ENCODE data around the gene COL4A1. TPM values are rescaled to one million over a fixed set of nuclear protein-coding genes. Genes with fewer than 3 reads are reported as not detected.

COL4A1 gene
- polyA plus RNA-seq, 1 of the 3 experiments (the other 2 are of a cell fraction) = 30.3 TPM

DNA sequence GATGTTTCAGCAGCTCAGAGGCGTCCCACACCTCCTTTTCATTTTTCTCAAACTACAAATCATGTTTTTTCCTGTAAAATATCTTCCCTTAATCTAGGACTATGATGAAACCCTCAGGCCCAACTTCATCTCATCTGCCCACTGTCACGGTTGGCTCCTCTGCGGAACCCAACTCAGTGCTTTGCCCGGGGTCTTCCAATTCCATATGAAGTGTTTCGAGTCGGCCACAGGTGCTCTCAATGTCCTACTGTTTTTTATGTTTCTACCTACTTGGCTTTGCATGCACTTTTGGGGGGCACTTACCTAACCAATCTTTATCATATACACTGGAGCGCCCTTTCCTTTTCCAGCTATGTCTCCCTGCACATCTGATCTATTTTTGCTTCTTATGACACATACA is 28.1 kb downstream of the COL4A1 start:
- no peak overlapping the region for H3K4me3 ChIP-seq (ENCODE audit: low read depth in 2 of 2, low read length in 1 of 2)
- no peak overlapping the region for H3K4me2 ChIP-seq
- no peaks in the 10 kb centered on the region for H3K36me3 ChIP-seq (replicated peaks in 1 of 2; ENCODE audit: control insufficient read depth in 1 of 2, insufficient read depth in 2 of 2, low read length in 1 of 2)
- peaks cover 6% of the 10 kb centered on the region for H3F3A ChIP-seq (replicated peaks; ENCODE audit: insufficient read depth)
- H3K27ac ChIP-seq (ENCODE audit: low read depth in 2 of 2, low read length in 1 of 2) = no peak overlapping the region
- POLR2A ChIA-PET = no interaction called here
- TF ChIP-seq EZH2phosphoT487 (IDR thresholded peaks at IDR 0.05; ENCODE audit: borderline replicate concordance, low read depth) (no peak), SIN3A (IDR thresholded peaks at IDR 0.05; ENCODE audit: borderline replicate concordance, low read depth, low read length) (no peak), MEF2A (IDR thresholded peaks at IDR 0.05; ENCODE audit: borderline replicate concordance, low read depth) (no peak), POLR2AphosphoS5 (IDR thresholded peaks at IDR 0.05; ENCODE audit: low read depth, low read length) (no peak), RCOR1 (IDR thresholded peaks at IDR 0.05; ENCODE audit: low read length) (no peak), NFIC (IDR thresholded peaks at IDR 0.05; ENCODE audit: borderline replicate concordance) (no peak), EP300 (IDR thresholded peaks at IDR 0.05; ENCODE audit: borderline replicate concordance in 1 of 2, low read depth in 1 of 2, low read length in 1 of 2) (no peak), ELF1 (IDR thresholded peaks at IDR 0.05) (no peak), FOSL2 (IDR thresholded peaks at IDR 0.05; ENCODE audit: borderline replicate concordance, low read depth) (no peak), CHD2 (IDR thresholded peaks at IDR 0.05; ENCODE audit: low read length, partially characterized antibody) (no peak), TEAD4 (IDR thresholded peaks at IDR 0.05; ENCODE audit: borderline replicate concordance, insufficient read depth) (no peak), GABPA (IDR thresholded peaks at IDR 0.05; ENCODE audit: low read depth) (no peak), FOXJ3 (CRISPR knock-in tag; IDR thresholded peaks at IDR 0.05) (no peak), NRF1 (IDR thresholded peaks at IDR 0.05; ENCODE audit: low read depth, low read length) (no peak), RXRA (IDR thresholded peaks at IDR 0.05; ENCODE audit: borderline replicate concordance, low read depth) (no peak)
- TF ChIP-seq, protein P1, sequence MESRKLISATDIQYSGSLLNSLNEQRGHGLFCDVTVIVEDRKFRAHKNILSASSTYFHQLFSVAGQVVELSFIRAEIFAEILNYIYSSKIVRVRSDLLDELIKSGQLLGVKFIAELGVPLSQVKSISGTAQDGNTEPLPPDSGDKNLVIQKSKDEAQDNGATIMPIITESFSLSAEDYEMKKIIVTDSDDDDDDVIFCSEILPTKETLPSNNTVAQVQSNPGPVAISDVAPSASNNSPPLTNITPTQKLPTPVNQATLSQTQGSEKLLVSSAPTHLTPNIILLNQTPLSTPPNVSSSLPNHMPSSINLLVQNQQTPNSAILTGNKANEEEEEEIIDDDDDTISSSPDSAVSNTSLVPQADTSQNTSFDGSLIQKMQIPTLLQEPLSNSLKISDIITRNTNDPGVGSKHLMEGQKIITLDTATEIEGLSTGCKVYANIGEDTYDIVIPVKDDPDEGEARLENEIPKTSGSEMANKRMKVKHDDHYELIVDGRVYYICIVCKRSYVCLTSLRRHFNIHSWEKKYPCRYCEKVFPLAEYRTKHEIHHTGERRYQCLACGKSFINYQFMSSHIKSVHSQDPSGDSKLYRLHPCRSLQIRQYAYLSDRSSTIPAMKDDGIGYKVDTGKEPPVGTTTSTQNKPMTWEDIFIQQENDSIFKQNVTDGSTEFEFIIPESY (IDR thresholded peaks at IDR 0.05; ENCODE audit: borderline replicate concordance, low read depth) = no peak
- TF ChIP-seq, protein P2, sequence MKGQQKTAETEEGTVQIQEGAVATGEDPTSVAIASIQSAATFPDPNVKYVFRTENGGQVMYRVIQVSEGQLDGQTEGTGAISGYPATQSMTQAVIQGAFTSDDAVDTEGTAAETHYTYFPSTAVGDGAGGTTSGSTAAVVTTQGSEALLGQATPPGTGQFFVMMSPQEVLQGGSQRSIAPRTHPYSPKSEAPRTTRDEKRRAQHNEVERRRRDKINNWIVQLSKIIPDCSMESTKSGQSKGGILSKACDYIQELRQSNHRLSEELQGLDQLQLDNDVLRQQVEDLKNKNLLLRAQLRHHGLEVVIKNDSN (IDR thresholded peaks at IDR 0.05; ENCODE audit: borderline replicate concordance, low read depth) = no peak
- TF ChIP-seq, protein P3, sequence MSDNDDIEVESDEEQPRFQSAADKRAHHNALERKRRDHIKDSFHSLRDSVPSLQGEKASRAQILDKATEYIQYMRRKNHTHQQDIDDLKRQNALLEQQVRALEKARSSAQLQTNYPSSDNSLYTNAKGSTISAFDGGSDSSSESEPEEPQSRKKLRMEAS (IDR thresholded peaks at IDR 0.05; ENCODE audit: low read depth) = no peak
- TF ChIP-seq, protein P4, sequence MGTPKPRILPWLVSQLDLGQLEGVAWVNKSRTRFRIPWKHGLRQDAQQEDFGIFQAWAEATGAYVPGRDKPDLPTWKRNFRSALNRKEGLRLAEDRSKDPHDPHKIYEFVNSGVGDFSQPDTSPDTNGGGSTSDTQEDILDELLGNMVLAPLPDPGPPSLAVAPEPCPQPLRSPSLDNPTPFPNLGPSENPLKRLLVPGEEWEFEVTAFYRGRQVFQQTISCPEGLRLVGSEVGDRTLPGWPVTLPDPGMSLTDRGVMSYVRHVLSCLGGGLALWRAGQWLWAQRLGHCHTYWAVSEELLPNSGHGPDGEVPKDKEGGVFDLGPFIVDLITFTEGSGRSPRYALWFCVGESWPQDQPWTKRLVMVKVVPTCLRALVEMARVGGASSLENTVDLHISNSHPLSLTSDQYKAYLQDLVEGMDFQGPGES (IDR thresholded peaks at IDR 0.05; ENCODE audit: low read depth, low read length) = no peak
- TF ChIP-seq, protein P5, sequence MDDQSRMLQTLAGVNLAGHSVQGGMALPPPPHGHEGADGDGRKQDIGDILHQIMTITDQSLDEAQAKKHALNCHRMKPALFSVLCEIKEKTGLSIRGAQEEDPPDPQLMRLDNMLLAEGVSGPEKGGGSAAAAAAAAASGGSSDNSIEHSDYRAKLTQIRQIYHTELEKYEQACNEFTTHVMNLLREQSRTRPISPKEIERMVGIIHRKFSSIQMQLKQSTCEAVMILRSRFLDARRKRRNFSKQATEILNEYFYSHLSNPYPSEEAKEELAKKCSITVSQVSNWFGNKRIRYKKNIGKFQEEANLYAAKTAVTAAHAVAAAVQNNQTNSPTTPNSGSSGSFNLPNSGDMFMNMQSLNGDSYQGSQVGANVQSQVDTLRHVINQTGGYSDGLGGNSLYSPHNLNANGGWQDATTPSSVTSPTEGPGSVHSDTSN (IDR thresholded peaks at IDR 0.05) = no peak
- H3K9me2 ChIP-seq = no peaks in the 10 kb centered on the region
- peaks cover 43% of the 10 kb centered on the region; the same call in 1 of the 2 replicates for H4K20me1 ChIP-seq (ENCODE audit: insufficient read depth)
- no peaks in the 10 kb centered on the region for H3K9me3 ChIP-seq
- 87% methylated on average over 7 of the region's 7 CpGs for WGBS (ENCODE audit: low lambda C conversion rate)
- H3K4me1 ChIP-seq (ENCODE audit: control insufficient read depth in 1 of 2, insufficient read depth in 2 of 2, low read depth in 1 of 2, low read length in 1 of 2) = peaks cover 0 to 9% of the 10 kb centered on the region in 2 experiments; a peak in 2 of 4 replicates
- no peak for DNase-seq
- no peak overlapping the region for H3K9ac ChIP-seq
- peaks cover 100% of the 10 kb centered on the region for H3K79me2 ChIP-seq (ENCODE audit: insufficient read depth)
- no peak overlapping the region for H2AFZ ChIP-seq (ENCODE audit: low read depth)
- CTCF ChIA-PET = no interaction called here
- H3K27me3 ChIP-seq (ENCODE audit: insufficient read depth) = no peaks in the 10 kb centered on the region
